HepG2 (cell line): ENCODE measurements around the gene CUL9. TPM values are rescaled to one million over a fixed set of nuclear protein-coding genes. Genes with fewer than 3 reads are reported as not detected.

Experiments
- ARHGAP35 ChIP-seq: sonication (generic); formaldehyde crosslinking; IDR thresholded peaks from 2 replicates; pipeline ENCODE4 v1.9.0; 2022; ENCODE audit warnings: mild to moderate bottlenecking, inconsistent platforms, moderate library complexity, missing genetic modification reagents, borderline replicate concordance
- DMTF1 ChIP-seq: sonication (generic); formaldehyde crosslinking; IDR thresholded peaks from 2 replicates; pipeline ENCODE4 v1.4.0; 2020; ENCODE audit warnings: mild to moderate bottlenecking, missing genetic modification reagents
- FOXM1 ChIP-seq: sonication (generic); formaldehyde crosslinking; IDR thresholded peaks from 2 replicates; pipeline ENCODE4 v1.5.0; 2020; ENCODE audit warnings: missing genetic modification reagents
- MTA1 ChIP-seq: sonication (generic); formaldehyde crosslinking; IDR thresholded peaks from 2 replicates; pipeline ENCODE4 v1.4.0; 2020; ENCODE audit warnings: missing genetic modification reagents, mild to moderate bottlenecking, borderline replicate concordance
- NCOA1 ChIP-seq: sonication (generic); formaldehyde crosslinking; IDR thresholded peaks from 2 replicates; pipeline ENCODE4 v1.9.0; 2021; ENCODE audit warnings: missing genetic modification reagents
- NR2F1 ChIP-seq, 2 experiments: fragments of 450-650 bp in 1 of 2; formaldehyde crosslinking in 1 of 2; IDR thresholded peaks; 2 replicates each; pipeline versions ENCODE4 v1.5.0 to v1.6.1; 2016 to 2020; ENCODE audit warnings: mild to moderate bottlenecking in 1 of 2, missing compliant biosample characterization in 1 of 2, missing genetic modification reagents in 1 of 2, moderate library complexity in 1 of 2
- RARA ChIP-seq: IDR thresholded peaks from 2 replicates; pipeline ENCODE4 v1.6.1; 2016; ENCODE audit warnings: missing genetic modification reagents, missing compliant biosample characterization
- REPIN1 ChIP-seq: sonication (generic); formaldehyde crosslinking; IDR thresholded peaks from 2 replicates; pipeline ENCODE4 v1.8.0; 2022; ENCODE audit warnings: missing genetic modification reagents, low read depth, mild to moderate bottlenecking, borderline replicate concordance
- SATB2 ChIP-seq: sonication (generic); formaldehyde crosslinking; IDR thresholded peaks from 2 replicates; pipeline ENCODE4 v1.5.0; 2020; ENCODE audit warnings: missing genetic modification reagents
- SETDB1 ChIP-seq: sonication (generic); formaldehyde crosslinking; IDR thresholded peaks from 2 replicates; pipeline ENCODE4 v1.5.1; 2020; ENCODE audit warnings: missing genetic modification reagents, mild to moderate bottlenecking, borderline replicate concordance
- TGIF2 ChIP-seq: IDR thresholded peaks from 2 replicates; pipeline ENCODE4 v1.6.1; 2016; ENCODE audit warnings: control low read depth, missing compliant biosample characterization
- WIZ ChIP-seq: sonication (generic); formaldehyde crosslinking; IDR thresholded peaks from 2 replicates; pipeline ENCODE4 v1.5.1; 2020; ENCODE audit warnings: mild to moderate bottlenecking, missing genetic modification reagents
- ZBTB4 ChIP-seq: sonication (generic); formaldehyde crosslinking; IDR thresholded peaks from 2 replicates; pipeline ENCODE4 v1.4.0; 2020; ENCODE audit warnings: missing genetic modification reagents, mild to moderate bottlenecking, borderline replicate concordance
- ZNF629 ChIP-seq: sonication (generic); formaldehyde crosslinking; conservative IDR thresholded peaks from 2 replicates; pipeline ENCODE4 v1.5.0; 2020; ENCODE audit warnings: missing genetic modification reagents
- ZNF816 ChIP-seq: sonication (generic); formaldehyde crosslinking; IDR thresholded peaks from 2 replicates; pipeline ENCODE4 v1.8.0; 2022; ENCODE audit warnings: missing genetic modification reagents, mild to moderate bottlenecking, borderline replicate concordance
- ZSCAN22 ChIP-seq: sonication (generic); formaldehyde crosslinking; IDR thresholded peaks from 2 replicates; pipeline ENCODE4 v1.4.0; 2020; ENCODE audit warnings: mild to moderate bottlenecking, missing genetic modification reagents
- polyA plus RNA-seq, 8 experiments: library from polyadenylated mRNA; depleted of rRNA in 3 of 8; stranded (reverse) in 7 of 8; unstranded in 1 of 8; fragments of >200 nt; fragmentation: Illumina TruSeq in 4 of 8; extraction: Trizol in 4 of 8; gene quantifications; 2 replicates each; pipeline versions ENCODE4 v1.2.1 to v1.2.3, GENCODE V29; 2011 to 2016; ENCODE audit warnings: low read depth in 4 of 8, missing spikeins in 1 of 8, mixed read lengths in 1 of 8; ENCODE audit not compliant: insufficient read depth in 1 of 8
- total RNA-seq, 5 experiments: library from RNA; depleted of rRNA; stranded (reverse); fragments of >200 nt; fragmentation: Illumina TruSeq; extraction: Trizol; gene quantifications; 2 replicates each; pipeline ENCODE4 v1.2.3, GENCODE V29; 2016; ENCODE audit warnings: low read depth in 1 of 5
- TF ChIP-seq, protein P1 (sequence below): IDR thresholded peaks from 2 replicates; pipeline ENCODE4 v1.6.1; 2018; ENCODE audit warnings: missing genetic modification reagents
- TF ChIP-seq, protein P2 (sequence below): sonication (generic); formaldehyde crosslinking; IDR thresholded peaks from 2 replicates; pipeline ENCODE4 v1.5.1; 2020; ENCODE audit warnings: missing genetic modification reagents, mild to moderate bottlenecking, borderline replicate concordance
- TF ChIP-seq, protein P3 (sequence below): sonication (generic); formaldehyde crosslinking; IDR thresholded peaks from 2 replicates; pipeline ENCODE4 v1.8.0; 2022; ENCODE audit warnings: mild to moderate bottlenecking, missing genetic modification reagents

The CUL9 gene
- total and polyA plus RNA-seq, 2 of the 13 experiments (the other 11 are each of a cell fraction or from before 2014, with no cell fraction given) = 11.4 to 13.7 TPM

DNA sequence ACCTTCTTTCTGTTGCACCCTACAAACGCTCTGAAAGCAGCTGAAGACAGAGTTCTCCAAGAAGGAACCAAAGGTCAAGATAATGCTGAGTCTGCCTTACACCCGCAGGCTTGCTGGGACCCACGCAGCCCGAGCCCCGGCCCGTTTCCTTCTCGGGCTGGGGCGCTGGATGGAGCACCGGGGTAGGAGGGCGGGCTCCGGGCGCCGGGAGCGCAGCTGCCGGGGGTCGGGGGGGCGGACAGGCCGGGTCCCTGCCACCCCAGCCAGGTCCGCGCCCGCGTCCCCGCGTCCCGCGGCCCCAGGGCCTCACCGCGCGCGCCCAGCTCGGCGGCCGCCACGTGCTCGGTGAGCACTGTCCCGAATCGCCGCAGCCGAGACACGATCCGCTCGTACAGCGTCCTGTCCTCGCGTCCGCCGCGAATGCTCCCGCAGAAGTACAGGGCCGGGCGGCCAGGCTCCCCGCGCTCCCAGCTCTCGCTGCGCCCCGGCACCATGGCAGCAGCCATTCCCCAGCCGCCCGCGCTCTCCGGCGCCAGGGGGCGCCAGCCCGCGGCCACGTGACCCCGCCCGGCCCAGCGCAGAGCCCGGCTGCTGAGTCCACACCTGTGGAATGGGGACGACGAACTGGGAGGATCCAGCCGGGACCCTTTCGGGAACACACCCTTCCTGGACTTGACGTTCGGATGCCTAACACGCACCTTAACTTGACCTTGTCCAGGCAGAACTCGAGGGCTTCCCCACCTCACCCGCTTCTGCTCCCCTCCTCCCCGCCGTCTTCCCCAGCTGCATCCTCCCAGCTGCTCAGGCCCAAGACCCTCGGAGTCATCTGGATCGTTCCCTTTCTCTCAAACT lies 47.2 kb downstream of the CUL9 start, which contains the start of gene DNPH1 (continued):
- TF ChIP-seq, protein P1, sequence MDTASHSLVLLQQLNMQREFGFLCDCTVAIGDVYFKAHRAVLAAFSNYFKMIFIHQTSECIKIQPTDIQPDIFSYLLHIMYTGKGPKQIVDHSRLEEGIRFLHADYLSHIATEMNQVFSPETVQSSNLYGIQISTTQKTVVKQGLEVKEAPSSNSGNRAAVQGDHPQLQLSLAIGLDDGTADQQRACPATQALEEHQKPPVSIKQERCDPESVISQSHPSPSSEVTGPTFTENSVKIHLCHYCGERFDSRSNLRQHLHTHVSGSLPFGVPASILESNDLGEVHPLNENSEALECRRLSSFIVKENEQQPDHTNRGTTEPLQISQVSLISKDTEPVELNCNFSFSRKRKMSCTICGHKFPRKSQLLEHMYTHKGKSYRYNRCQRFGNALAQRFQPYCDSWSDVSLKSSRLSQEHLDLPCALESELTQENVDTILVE (CRISPR knock-in tag) = no peak
- TF ChIP-seq FOXM1 (CRISPR knock-in tag) (peak; percentile 74; the same call in 1 of the 2 replicates), ZNF629 (peak; percentile 95), ZNF816 (CRISPR knock-in tag) (no peak; the same call in 1 of the 2 replicates), NCOA1 (no peak), NR2F1 (CRISPR knock-in tag; IDR thresholded peaks at IDR 0.05) (no peak), TGIF2 (CRISPR knock-in tag) (no peak; the same call in 1 of the 2 replicates), SATB2 (peak; percentile 77; the same call in 1 of the 2 replicates), SETDB1 (CRISPR knock-in tag) (no peak), MTA1 (peak; percentile 91), ARHGAP35 (CRISPR knock-in tag) (0 out of 2 replicates have a peak, but pooled peaks have one; percentile 71), ZBTB4 (peak; percentile 53; the same call in 1 of the 2 replicates), RARA (CRISPR knock-in tag) (peak; percentile 54), ZSCAN22 (CRISPR knock-in tag) (no peak), WIZ (CRISPR knock-in tag) (0 out of 2 replicates have a peak, but pooled peaks have one; percentile 18), DMTF1 (CRISPR knock-in tag) (peak; percentile 29; the same call in 1 of the 2 replicates), REPIN1 (CRISPR knock-in tag) (peak; percentile 91)
- TF ChIP-seq, protein P2, sequence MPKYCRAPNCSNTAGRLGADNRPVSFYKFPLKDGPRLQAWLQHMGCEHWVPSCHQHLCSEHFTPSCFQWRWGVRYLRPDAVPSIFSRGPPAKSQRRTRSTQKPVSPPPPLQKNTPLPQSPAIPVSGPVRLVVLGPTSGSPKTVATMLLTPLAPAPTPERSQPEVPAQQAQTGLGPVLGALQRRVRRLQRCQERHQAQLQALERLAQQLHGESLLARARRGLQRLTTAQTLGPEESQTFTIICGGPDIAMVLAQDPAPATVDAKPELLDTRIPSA = peak; percentile 76; the same call in 1 of the 2 replicates
- TF ChIP-seq, protein P3, sequence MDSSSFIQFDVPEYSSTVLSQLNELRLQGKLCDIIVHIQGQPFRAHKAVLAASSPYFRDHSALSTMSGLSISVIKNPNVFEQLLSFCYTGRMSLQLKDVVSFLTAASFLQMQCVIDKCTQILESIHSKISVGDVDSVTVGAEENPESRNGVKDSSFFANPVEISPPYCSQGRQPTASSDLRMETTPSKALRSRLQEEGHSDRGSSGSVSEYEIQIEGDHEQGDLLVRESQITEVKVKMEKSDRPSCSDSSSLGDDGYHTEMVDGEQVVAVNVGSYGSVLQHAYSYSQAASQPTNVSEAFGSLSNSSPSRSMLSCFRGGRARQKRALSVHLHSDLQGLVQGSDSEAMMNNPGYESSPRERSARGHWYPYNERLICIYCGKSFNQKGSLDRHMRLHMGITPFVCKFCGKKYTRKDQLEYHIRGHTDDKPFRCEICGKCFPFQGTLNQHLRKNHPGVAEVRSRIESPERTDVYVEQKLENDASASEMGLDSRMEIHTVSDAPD (CRISPR knock-in tag) = peak; percentile 89
